ENCODE data around the gene PACRG.

Gene PACRG

DNA sequence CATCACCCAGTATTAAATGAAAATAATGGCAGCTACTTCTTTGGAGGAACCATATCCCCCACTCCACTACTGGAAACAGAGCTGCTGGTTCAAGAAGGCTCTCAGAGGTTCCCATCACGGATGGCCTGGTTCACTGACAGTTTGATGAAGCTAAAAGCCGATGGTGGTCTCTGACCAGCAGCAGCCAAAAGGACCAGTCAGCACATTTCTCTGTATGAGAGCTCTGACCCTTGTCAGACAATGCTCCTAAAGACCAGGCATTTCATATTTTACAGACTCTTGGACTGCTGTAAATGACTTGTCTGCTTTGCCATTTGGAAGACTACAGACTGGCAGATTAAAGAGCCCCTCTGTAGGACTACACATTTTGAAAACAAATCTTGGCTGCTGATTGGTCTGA lies 16.8 kb upstream of the PACRG start:
- FAIRE-seq: no peak

DNA sequence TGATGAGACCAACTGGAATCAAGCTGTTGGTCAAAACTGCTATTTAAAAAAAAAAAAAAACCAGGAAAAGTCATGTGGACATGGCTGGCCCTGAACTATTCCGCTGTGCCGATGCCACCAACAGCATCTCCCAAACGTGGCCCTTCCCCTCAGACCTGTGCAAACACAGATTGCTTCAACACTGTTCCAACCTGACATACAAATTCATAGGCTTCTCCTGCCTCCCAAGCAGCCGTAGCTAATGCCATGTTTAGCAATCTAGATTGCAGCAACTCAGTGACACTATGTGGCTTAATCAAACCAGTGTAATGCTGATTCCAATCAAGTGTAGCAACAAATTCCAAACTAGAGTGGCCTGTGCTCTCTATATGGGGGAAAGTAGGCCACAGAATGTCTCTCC lies 16.4 kb upstream of the PACRG start:
- no peak for FAIRE-seq

- FAIRE-seq: no peak
Measured at GRCh38 chr6:162712694-162713093, 15.1 kb upstream of the PACRG start.

- FAIRE-seq: no peak
Measured at GRCh38 chr6:162713974-162714780, 13.6 kb upstream of the PACRG start.

GRCh38 chr6:162715601-162716000 lies 12.2 kb upstream of the PACRG start:
- FAIRE-seq: no peak

- no peak for FAIRE-seq
Measured at GRCh38 chr6:162719528-162719927, 8.2 kb upstream of the PACRG start.

DNA sequence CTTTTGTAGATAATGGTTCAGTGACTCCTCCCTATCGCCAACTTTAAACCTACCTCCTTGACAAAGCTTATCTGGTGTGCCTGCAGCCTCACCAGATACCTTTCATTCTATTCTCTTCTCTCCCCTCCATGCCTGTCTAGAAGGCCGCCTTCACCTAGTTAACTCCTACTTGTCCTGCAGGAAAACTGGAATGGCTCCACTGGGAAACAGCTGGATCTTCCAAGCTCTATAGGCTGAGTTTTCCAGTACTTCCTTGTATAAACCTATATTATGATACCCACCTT lies 6.4 kb upstream of the PACRG start:
- FAIRE-seq: no peak

GRCh38 chr6:162722226-162722625 lies 5.5 kb upstream of the PACRG start:
- FAIRE-seq: no peak

- no peak for FAIRE-seq
Measured at GRCh38 chr6:162722633-162723032, 5.1 kb upstream of the PACRG start.

GRCh38 chr6:162726947-162727321 lies 840 bp upstream of the PACRG start:
- FAIRE-seq: no peak

GRCh38 chr6:162728197-162728596 lies 423 bp downstream of the PACRG start:
- no peak for FAIRE-seq

- no peak for FAIRE-seq
Measured at GRCh38 chr6:162728706-162729105, 932 bp downstream of the PACRG start.

GRCh38 chr6:162730502-162730901 lies 2.7 kb downstream of the PACRG start:
- FAIRE-seq: no peak

- FAIRE-seq: no peak
Measured at GRCh38 chr6:162733489-162733888, 5.7 kb downstream of the PACRG start.

- FAIRE-seq: no peak
Measured at GRCh38 chr6:162736961-162737360, 9.2 kb downstream of the PACRG start.

DNA sequence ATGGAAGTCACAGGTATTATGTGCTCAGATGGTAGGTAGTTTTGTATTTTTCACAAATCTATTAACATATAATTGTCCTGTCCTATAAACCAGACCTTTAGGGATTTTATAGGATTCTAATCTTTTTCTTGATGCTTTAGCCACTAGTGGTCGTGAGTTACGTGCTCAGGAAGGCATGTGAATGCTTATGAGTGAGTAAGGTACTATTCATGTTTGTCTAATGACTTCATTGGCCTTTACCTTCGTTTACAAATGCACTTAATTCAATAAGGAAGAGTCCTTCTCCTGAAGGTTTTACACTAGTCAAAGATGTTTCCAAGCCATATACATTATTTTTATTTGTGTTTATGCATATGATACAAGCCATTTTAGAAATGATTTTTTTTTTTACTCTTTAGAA lies 23.0 kb downstream of the PACRG start:
- no peak for FAIRE-seq

GRCh38 chr6:162751211-162751859 lies 23.6 kb downstream of the PACRG start:
- FAIRE-seq: no peak

DNA sequence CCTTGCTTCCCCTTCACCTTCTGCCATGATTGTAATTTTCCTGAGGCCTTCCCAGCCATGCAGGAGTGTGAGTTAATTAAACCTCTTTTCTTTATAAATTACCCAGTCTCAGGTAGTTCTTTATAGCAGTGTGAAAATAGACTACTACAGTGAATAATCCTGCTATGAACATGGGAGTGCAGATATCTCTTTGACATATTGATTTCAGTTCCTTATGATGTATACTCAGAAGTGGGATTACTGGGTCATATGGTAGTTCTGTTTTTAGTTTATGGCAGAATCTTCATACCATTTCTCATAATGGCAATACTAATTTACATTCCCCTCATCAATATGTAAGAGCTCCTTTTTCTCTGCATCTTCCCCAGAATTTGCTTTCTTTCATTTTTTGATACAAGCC lies 26.0 kb downstream of the PACRG start:
- FAIRE-seq: no peak

GRCh38 chr6:162770136-162770535 lies 42.4 kb downstream of the PACRG start:
- no peak for FAIRE-seq

DNA sequence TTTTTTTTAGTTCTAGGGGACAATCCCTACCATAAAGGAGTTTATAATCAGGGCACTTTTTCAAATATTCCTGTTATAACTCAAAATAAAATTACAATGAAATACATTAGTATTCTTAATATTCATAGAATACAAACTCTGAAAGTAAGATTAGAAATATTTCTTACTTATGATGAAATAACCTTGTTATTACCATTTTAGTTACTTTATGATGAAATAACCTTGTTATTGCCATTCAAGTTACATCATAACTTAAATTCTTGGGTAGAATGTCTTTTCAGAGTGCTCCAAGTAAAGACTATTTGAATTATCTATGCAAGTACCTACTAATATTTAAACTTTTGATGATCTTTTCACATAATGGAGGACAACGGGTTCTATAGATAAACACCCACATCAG lies 43.2 kb downstream of the PACRG start:
- peak; percentile 13 for FAIRE-seq

DNA sequence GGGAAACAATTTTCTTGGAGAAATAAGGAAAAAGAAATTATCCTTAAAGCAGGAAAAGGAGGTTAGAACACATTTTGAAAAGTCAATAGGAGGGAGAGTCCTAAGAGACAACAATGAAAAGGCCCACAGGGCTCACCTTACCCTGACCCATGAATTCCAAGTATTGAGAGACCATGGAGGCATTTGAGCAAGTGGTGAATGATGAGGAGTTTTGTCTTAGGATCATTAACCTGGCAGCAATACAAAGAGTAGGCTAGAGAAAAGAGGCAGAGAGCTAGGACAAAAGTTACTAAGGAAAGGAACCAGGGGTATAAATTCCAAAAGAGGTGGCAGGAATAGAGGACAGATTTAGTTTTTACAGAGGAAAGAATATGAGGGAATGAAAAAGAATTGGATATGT lies 44.7 kb downstream of the PACRG start:
- no peak for FAIRE-seq

DNA sequence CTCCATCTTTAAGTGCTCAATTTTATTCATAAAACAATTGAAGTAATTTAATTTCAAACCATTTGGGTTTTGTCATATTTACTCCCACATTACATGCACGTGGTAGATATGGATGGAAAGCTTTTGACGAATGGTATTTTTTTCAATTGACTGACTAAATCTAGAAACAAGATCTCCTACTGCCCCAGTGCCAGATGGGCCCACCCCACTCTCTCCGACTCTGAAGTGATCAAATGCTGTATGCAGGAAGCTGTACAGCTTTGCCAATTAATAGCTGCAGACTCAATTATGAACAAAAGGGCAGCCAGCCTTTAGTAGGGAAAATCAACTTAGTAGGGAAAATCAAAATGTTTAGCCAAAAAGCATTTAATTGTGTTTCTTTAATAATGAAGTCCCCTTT lies 46.2 kb downstream of the PACRG start:
- no peak for FAIRE-seq

- no peak for FAIRE-seq
Measured at GRCh38 chr6:162777091-162777490, 49.3 kb downstream of the PACRG start.

DNA sequence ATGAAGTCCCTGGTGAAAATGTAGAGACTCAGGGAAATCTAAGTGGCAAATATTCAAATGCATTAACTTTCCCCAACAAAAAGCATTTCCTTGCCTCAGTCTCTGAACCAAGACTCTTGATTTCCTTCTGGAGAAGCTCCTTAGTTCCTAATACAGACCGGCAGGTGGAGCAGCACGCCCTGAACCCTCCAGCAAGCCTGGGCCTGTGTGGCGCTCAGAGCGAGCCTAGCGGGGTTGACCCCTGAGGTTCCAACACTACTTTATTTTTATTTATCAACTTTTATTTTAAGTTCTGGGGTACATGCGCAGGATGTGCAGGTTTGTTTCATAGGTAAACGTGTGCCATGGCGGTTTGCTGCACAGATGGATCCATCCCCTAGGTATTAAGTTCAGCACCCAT lies 50.8 kb downstream of the PACRG start:
- FAIRE-seq: no peak

- no peak for FAIRE-seq
Measured at GRCh38 chr6:162785632-162786242, 58.0 kb downstream of the PACRG start.
